Measurements from ENCODE around the gene PCDHGA6.
A peak's percentile ranks its signal among the peaks of the same experiment; 100 is the strongest.

PCDHGA6 gene

GRCh38 chr5:141419074-141419880 lies 45.6 kb downstream of the PCDHGA6 start:
- DNase-seq, result no peak

- DNase-seq, result peak; percentile 41
Measured at GRCh38 chr5:141420855-141421488, 47.3 kb downstream of the PCDHGA6 start, which contains the start of gene PCDHGA11. Gene PCDHGA11, plus strand, starts transcription at chr5:141421051. Its CDS starts 177 bp downstream, at chr5:141421228.

DNA sequence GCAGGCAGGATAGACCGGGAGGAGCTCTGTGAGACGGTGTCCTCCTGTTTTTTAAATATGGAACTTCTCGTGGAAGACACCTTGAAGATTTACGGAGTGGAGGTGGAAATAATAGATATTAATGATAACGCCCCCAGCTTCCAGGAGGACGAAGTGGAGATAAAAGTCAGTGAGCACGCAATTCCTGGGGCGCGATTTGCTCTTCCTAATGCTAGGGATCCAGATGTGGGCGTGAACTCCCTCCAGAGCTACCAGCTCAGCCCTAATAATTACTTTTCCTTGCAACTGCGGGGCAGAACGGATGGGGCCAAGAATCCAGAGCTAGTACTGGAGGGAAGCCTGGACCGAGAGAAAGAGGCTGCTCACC lies 47.8 kb downstream of the PCDHGA6 start:
- DNase-seq, result no peak

GRCh38 chr5:141422742-141423291 lies 49.1 kb downstream of the PCDHGA6 start:
- no peak for DNase-seq

DNA sequence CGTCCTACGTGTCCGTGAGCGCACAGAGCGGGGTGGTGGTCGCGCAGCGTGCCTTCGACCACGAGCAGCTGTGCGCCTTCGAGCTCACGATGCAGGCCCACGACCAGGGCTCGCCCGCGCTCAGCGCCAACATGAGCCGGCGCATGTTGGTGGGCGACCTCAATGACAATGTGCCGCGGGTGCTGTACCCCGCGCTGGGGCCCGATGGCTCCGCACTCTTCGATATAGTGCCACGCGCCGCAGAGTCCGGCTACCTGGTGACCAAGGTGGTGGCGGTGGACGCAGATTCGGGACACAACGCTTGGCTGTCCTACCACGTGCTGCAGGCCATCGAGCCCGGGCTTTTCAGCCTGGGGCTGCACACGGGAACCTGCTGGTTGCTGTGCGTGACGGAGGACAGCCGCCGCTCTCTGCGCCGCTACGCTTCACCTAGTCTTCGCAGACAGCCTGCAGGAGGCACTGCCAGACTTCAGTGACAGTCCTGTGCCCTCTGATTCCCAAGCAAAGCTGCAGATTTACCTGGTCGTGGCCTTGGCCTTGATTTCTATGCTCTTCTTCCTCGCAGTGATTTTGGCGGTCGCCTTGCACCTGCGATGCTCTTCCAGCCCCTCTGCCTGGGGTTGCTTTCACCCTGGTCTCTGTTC lies 54.2 kb downstream of the PCDHGA6 start:
- no peak for DNase-seq
